Astrocyte of the cerebellum (primary cell): ENCODE results near the gene MICAL1.

ENCODE experiments used
- DNase-seq: peaks from one replicate; pipeline ENCODE4 v3.0.0-alpha.2; 2011; ENCODE audit warnings: low read depth
- H3K4me3 ChIP-seq: 2 replicates; pipeline ENCODE4 v1.5.1; 2011; ENCODE audit warnings: mild to moderate bottlenecking, low read depth, low read length, moderate library complexity
- in situ Hi-C: cut with HindIII; loops from 2 replicates; pipeline ENCODE4 v1.10.0; 2017; ENCODE audit warnings: low sequenced_read_pairs
- TF ChIP-seq, protein P1 (sequence below): IDR thresholded peaks from 2 replicates; pipeline ENCODE4 v1.5.1; 2012; ENCODE audit warnings: low read length, low read depth, moderate library complexity, mild to moderate bottlenecking; ENCODE audit errors: missing control alignments

The MICAL1 gene

DNA sequence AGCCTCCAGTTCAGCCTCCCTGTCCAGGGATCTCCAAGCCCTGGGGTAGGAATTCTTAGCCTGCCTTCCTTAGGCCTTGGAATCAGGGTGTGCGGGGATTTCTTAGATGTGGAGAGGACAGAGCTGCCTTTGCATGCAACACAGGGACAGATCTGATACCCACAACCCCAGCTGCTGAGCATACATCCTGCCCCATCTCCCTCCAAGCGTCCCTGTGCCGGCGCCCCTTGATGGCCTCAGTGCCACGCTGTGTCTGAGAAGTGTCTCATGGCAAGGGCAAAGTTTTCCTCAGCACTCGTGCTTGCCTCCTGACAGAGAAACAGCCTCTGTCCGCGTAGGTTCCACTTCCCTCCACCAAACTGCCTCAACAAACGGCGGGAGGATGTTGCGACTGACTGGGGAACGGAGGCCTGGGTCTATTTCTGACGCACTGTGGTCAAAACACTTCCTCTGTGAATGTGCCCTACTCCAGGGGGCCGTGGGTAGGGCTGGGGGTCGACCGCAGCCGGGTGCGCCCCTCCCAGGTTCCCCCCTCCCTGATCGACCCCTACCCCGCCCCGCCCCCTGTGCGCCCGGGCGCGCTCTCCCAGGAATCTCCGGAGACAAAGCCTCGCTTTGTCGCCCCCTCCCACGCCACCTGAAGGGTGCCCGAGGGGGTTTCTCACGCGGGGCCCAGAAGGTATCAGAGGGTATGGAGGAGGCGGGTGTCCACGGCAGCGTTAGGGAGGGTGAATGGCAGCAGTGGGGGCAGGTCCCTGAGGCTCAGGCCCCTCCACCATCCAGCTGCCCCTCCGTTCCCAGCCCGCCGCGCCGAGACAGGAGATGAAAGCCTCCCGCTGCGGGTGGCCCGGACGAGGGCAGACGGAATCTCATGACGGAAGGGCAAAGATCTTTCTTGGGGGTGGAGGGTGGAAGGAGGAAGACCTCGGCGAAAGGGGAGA lies 806 bp downstream of the MICAL1 start:
- peak overlapping the region; percentile 70 for H3K4me3 ChIP-seq
- DNase-seq: no peak
- TF ChIP-seq, protein P1, sequence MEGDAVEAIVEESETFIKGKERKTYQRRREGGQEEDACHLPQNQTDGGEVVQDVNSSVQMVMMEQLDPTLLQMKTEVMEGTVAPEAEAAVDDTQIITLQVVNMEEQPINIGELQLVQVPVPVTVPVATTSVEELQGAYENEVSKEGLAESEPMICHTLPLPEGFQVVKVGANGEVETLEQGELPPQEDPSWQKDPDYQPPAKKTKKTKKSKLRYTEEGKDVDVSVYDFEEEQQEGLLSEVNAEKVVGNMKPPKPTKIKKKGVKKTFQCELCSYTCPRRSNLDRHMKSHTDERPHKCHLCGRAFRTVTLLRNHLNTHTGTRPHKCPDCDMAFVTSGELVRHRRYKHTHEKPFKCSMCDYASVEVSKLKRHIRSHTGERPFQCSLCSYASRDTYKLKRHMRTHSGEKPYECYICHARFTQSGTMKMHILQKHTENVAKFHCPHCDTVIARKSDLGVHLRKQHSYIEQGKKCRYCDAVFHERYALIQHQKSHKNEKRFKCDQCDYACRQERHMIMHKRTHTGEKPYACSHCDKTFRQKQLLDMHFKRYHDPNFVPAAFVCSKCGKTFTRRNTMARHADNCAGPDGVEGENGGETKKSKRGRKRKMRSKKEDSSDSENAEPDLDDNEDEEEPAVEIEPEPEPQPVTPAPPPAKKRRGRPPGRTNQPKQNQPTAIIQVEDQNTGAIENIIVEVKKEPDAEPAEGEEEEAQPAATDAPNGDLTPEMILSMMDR: no peak
- in situ Hi-C loops: no loop called here

DNA sequence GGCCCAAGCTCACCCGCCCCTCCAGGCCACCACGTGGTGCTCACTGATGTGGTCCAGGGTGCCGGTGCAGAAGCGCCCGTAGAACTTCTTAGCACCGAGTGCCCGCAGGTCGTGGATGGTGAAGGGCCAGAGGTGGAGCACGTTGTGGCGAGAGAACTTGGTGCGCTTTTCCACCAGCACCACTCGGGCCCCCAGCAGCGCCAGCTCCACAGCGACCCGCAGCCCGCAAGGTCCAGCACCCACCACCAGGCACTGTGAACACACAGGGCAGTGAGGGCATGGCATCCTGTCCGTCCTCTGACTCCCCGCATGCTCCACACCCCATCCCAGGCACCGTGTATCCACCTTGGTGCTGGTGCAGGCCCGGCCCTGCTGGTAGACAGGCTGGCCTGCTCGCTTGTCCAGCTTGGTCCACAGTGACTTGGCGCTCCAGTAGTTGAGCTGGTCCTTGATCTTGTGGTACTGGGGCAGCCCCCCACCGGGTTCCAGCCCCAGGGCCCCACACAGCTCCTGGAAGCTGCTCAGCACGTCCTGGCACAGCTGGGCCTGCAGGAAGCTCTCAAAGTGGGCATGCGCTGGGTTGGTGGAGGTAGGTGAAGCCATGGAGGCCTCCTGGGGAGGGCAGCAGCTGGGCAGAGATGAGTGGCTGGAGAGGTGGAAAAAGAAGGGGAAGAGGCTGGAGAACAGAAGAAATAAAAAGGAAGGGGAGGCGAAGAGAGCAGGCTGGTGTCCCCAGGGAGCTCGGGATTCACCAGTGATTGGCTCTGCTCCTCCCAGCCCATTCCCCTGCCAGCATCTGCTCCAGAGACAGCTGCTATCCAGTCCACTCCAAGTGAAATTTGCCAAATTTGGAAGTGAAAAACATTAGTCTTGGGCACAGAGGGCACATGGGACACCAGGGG lies 1.7 kb downstream of the MICAL1 start:
- H3K4me3 ChIP-seq: peak overlapping the region; percentile 70
- in situ Hi-C loops: no loop called here
- TF ChIP-seq, protein P1: no peak
- DNase-seq: no peak

DNA sequence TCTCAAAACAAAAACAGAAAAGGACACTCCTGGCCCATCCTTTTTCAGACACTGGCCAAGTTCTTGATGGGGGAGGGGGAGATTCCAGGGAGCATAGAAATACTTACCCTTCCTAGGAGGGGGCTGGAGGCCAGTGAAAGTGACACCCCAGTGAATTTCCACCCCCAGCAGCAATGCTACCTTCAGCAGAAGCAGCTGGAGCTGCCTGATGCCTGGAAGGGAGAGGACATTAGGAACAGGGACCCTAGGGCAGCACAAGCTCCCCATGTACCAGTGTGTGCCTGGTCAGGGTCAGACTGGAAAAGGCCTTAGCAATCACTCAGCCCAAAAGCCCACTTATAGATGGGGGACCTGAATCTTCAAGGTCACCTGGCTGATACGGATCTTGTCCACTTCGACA lies 2.4 kb downstream of the MICAL1 start:
- no peak overlapping the region for H3K4me3 ChIP-seq
- no peak for DNase-seq
- TF ChIP-seq, protein P1: no peak
- in situ Hi-C loops: no loop called here

DNA sequence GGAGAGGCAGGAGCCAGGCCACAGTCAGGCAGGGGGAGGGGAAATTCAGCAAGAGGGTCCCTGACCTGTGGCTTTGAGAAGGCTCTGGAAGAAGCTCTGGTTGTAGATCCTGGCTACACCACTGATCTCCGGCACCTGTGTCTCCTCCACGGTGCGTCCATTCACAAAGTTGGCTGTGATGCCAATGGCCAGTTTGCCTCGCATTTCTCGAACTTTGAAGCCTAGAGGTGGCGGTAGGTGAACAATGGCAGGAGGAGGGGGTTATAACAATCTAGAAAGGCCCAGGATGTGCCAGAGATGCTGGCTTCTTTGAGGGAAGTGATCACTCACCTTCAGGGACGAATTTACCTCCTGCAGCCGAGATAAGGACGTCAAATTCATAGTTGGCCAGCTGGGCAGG lies 3.4 kb downstream of the MICAL1 start:
- no peak overlapping the region for H3K4me3 ChIP-seq
- no peak for DNase-seq
- TF ChIP-seq, protein P1: no peak
- in situ Hi-C loops: no loop called here

DNA sequence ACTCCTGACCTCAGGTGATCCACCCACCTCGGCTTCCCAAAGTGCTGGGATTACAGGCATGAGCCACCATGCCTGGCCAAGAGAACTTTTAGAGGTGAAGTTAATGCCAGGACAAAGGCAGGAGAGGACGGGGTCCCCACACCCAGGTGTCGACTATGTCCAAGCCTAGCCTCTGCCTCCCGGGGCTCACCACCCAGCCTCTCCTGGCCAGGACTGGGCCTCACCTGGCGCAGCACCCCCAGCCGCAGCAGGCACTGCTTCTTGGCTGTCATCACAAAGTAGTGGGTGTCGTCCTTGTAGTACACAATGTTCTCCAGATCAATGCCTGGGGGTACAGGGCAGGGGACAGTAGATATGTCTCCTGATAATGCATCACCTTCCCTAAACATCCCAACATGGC lies 4.2 kb downstream of the MICAL1 start:
- H3K4me3 ChIP-seq: no peak overlapping the region
- DNase-seq: no peak
- in situ Hi-C loops: no loop called here
- TF ChIP-seq, protein P1: no peak

DNA sequence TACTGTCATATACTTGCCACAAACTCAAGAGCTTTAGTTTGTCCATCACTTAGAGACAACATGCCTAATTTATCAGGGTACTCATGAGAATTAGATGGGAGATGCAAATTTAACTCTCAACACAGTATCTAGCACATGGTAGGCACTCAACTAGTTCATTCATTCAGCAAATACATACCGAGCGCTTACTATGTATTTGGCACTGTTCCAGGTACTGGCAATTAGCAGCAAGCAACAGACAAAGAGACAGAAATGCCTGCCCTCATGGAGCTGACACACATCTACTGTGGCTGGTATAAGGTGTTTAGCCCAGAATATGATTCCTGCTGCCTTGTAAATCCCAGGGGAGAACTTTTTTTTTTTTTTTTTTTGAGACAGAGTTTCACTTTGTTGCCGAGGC lies 4.8 kb downstream of the MICAL1 start:
- no peak overlapping the region for H3K4me3 ChIP-seq
- TF ChIP-seq, protein P1: no peak
- in situ Hi-C loops: no loop called here
- DNase-seq: no peak
